GM19467 (cell line): Measurements from ENCODE around the gene HIRA.

ENCODE experiments used
- ATAC-seq: cut with Tn5 transposase; IDR thresholded peaks from one replicate; pipeline ENCODE4 v1.9.1; 2021; ENCODE audit warnings: mild to moderate bottlenecking, moderate library complexity; ENCODE audit not compliant: unreplicated experiment

Gene HIRA

GRCh38 chr22:19290400-19291217 is 140.9 kb downstream of the HIRA start:
- no peak for ATAC-seq

- ATAC-seq: no peak
These were observed 141.9 kb downstream of the HIRA start for GRCh38 chr22:19289475-19290161.

- no peak for ATAC-seq
These were observed 143.6 kb downstream of the HIRA start for GRCh38 chr22:19287889-19288288.

- no peak for ATAC-seq
These were observed 144.3 kb downstream of the HIRA start for GRCh38 chr22:19287076-19287707.

GRCh38 chr22:19285831-19286230 is 145.7 kb downstream of the HIRA start:
- no peak for ATAC-seq
